HFFc6 (cell line): ENCODE results near the gene NKX2-8. TPM values are rescaled to one million over a fixed set of nuclear protein-coding genes. Genes with fewer than 3 reads are reported as not detected.

ENCODE experiments used
- DNase-seq: peaks from one replicate; pipeline ENCODE4 v3.0.0-alpha.2; 2018
- H3K27ac Mint-ChIP-seq: 2 replicates; pipeline ENCODE4 v1.8.0; 2020; ENCODE audit warnings: mild to moderate bottlenecking, mixed read lengths
- H3K27me3 Mint-ChIP-seq: 2 replicates; pipeline ENCODE4 v1.8.0; 2021; ENCODE audit warnings: mild to moderate bottlenecking, moderate library complexity, mixed read lengths; ENCODE audit not compliant: insufficient read depth
- H3K36me3 Mint-ChIP-seq: 2 replicates; pipeline ENCODE4 v1.8.0; 2021; ENCODE audit warnings: low read depth, mixed read lengths
- H3K4me1 Mint-ChIP-seq: 2 replicates; pipeline ENCODE4 v1.8.0; 2020; ENCODE audit warnings: low read depth, mixed read lengths
- H3K4me3 Mint-ChIP-seq: 2 replicates; pipeline ENCODE4 v1.8.0; 2020; ENCODE audit warnings: mild to moderate bottlenecking, moderate library complexity, mixed read lengths
- H3K9me3 Mint-ChIP-seq: 2 replicates; pipeline ENCODE4 v1.8.0; 2020; ENCODE audit warnings: mild to moderate bottlenecking, mixed read lengths
- CTCF ChIP-seq: fragments of 200-600 bp; sonication (generic); IDR thresholded peaks from 2 replicates; pipeline ENCODE4 v1.5.0; 2021; ENCODE audit warnings: antibody characterized with exemption, mild to moderate bottlenecking
- total RNA-seq, 6 experiments: library from RNA; stranded (reverse); fragmentation: NEBNext Ultra II Directional; extraction: Animal tissue kit (Norgen Biotek cat#: 25700); gene quantifications; 2 replicates in 1 of 6; 3 replicates in 5 of 6; pipeline ENCODE4 v1.2.3, GENCODE V29; 2021

The NKX2-8 gene
- total RNA-seq, 6 experiments from 2014 or later = not detected

- peaks cover 46% of the 10 kb centered on the region for H3K27me3 Mint-ChIP-seq
- no peak overlapping the region for H3K4me3 Mint-ChIP-seq
- TF ChIP-seq CTCF = no peak
- no peaks in the 10 kb centered on the region for H3K4me1 Mint-ChIP-seq
- no peak for DNase-seq
- H3K9me3 Mint-ChIP-seq = no peaks in the 10 kb centered on the region
- H3K27ac Mint-ChIP-seq = no peak overlapping the region
- no peaks in the 10 kb centered on the region for H3K36me3 Mint-ChIP-seq
Measured at GRCh38 chr14:36580141-36580855, 2.1 kb downstream of the NKX2-8 start.

GRCh38 chr14:36579573-36580140, 2.8 kb downstream of the NKX2-8 start:
- H3K36me3 Mint-ChIP-seq = no peaks in the 10 kb centered on the region

GRCh38 chr14:36579001-36579555, 3.3 kb downstream of the NKX2-8 start:
- TF ChIP-seq CTCF = no peak
- Mint-ChIP-seq H3K4me1 (no peaks in the 10 kb centered on the region), H3K36me3 (no peaks in the 10 kb centered on the region), H3K27ac (no peak overlapping the region), H3K27me3 (peaks cover 40% of the 10 kb centered on the region), H3K9me3 (no peaks in the 10 kb centered on the region), H3K4me3 (no peak overlapping the region)
- DNase-seq = no peak

More at GRCh38 chr14:36579573-36580140, 2.8 kb downstream of the NKX2-8 start:
- Mint-ChIP-seq H3K27ac (no peak overlapping the region), H3K4me1 (no peaks in the 10 kb centered on the region), H3K27me3 (peaks cover 44% of the 10 kb centered on the region), H3K4me3 (no peak overlapping the region), H3K9me3 (no peaks in the 10 kb centered on the region)
- no peak for TF ChIP-seq CTCF
- no peak for DNase-seq

GRCh38 chr14:36570065-36570464, 12.3 kb downstream of the NKX2-8 start:
- Mint-ChIP-seq H3K4me3 (no peak overlapping the region), H3K4me1 (no peaks in the 10 kb centered on the region), H3K27me3 (no peaks in the 10 kb centered on the region), H3K27ac (no peak overlapping the region), H3K36me3 (no peaks in the 10 kb centered on the region), H3K9me3 (no peaks in the 10 kb centered on the region)
- no peak for TF ChIP-seq CTCF
- no peak for DNase-seq

GRCh38 chr14:36556811-36557433, 25.5 kb downstream of the NKX2-8 start:
- Mint-ChIP-seq H3K9me3 (no peaks in the 10 kb centered on the region), H3K4me1 (no peaks in the 10 kb centered on the region), H3K36me3 (no peaks in the 10 kb centered on the region), H3K4me3 (no peak overlapping the region), H3K27me3 (peaks cover 15% of the 10 kb centered on the region), H3K27ac (no peak overlapping the region)
- peak; percentile 89 for TF ChIP-seq CTCF
- no peak for DNase-seq
